Rectal smooth muscle tissue (tissue), 1 donor: ENCODE data around the gene PCDHGA8.

ENCODE experiments used
- H3K27ac ChIP-seq: one replicate; pipeline ENCODE4 v1.7.0; 2013; ENCODE audit warnings: low read depth, low read length, inconsistent platforms
- H3K27me3 ChIP-seq: one replicate; pipeline ENCODE4 v1.7.0; 2013; ENCODE audit warnings: low read length; ENCODE audit not compliant: control insufficient read depth, insufficient read depth
- H3K36me3 ChIP-seq: one replicate; pipeline ENCODE4 v1.7.0; 2013; ENCODE audit warnings: low read length; ENCODE audit not compliant: control insufficient read depth, insufficient read depth
- H3K4me1 ChIP-seq: one replicate; pipeline ENCODE4 v1.7.0; 2013; ENCODE audit warnings: low read length; ENCODE audit not compliant: control insufficient read depth, insufficient read depth
- H3K4me3 ChIP-seq: one replicate; pipeline ENCODE4 v1.7.0; 2013; ENCODE audit warnings: low read length
- H3K9ac ChIP-seq: one replicate; pipeline ENCODE4 v1.7.0; 2013; ENCODE audit warnings: low read length

PCDHGA8 gene

DNA sequence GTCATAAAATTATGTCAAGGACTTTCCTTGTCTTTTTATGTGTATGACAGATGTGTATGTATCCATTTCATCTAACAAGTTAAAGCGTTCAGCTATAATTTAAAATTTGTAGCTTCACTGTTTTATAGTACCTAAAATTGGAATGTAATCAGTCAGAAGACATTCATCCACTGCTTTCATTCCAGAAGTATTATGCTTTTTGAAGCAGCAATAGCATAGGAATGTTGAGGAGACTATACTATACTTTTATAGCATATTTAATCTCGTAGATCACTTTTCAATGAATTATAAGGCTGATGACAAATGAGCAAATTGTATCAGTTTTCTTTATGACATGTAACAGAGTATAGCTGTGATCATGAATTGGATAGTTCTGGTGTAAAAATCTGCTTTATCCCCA lies 44.8 kb downstream of the PCDHGA8 start:
- H3K9ac ChIP-seq, result no peak overlapping the region
- H3K27me3 ChIP-seq, result no peaks in the 10 kb centered on the region
- H3K27ac ChIP-seq, result no peak overlapping the region
- H3K4me1 ChIP-seq, result no peaks in the 10 kb centered on the region
- H3K4me3 ChIP-seq, result no peak overlapping the region
- no peaks in the 10 kb centered on the region for H3K36me3 ChIP-seq

DNA sequence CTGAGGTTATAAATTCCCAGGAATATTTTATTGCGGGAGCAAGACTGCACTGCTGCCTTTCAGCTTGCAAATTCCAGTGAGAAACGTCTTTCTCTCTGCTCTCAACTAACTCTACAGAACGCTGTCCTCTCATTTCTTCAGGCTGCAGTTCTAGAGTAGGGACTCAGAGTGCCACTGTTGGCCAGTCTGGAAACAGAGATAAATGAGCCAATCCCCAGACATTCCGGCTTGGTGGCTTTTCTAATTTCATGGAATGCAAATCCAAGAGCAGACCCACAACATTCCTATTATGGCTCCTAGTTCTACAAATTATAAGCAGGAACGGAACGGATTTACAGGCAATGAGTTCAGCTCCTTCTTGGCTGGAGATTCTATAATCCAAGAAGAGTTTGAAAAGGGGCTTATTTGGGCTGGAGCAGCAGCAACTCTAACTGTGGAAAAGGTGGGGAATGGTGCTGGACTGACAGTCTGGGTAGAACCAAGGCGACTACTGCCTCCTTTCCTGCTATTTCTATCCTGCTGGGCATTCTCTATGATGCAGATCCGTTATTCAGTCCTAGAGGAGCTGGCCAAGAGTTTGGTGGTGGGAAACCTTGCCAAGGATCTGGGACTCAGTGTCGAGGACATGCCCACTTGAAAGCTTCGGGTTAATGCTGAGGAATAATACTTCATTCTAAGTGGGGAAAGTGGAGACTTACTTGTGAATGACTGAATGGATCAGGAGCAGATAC lies 47.1 kb downstream of the PCDHGA8 start:
- Histone ChIP-seq H3K4me3 (no peak overlapping the region), H3K4me1 (no peaks in the 10 kb centered on the region), H3K9ac (no peak overlapping the region), H3K36me3 (no peaks in the 10 kb centered on the region), H3K27me3 (no peaks in the 10 kb centered on the region), H3K27ac (no peak overlapping the region)

DNA sequence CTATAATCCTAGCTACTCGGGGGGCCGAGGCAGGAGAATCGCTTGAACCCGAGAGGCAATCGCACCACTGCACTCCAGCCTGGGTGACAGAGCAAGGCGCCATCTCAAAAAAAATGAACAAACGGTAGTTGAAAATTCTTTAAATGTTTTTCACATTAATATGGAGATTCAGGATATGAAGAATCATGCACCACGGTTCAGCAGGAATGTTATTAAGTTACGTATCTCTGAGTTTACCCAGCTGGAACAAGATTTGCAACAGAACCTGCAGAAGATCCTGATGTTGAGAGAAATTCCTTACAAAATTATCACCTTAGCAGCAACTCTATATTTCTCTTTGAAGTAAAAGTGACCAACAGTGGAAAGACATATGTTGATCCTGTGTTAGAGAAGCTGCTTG lies 47.9 kb downstream of the PCDHGA8 start:
- no peak overlapping the region for H3K27ac ChIP-seq
- no peaks in the 10 kb centered on the region for H3K4me1 ChIP-seq
- no peak overlapping the region for H3K9ac ChIP-seq
- H3K4me3 ChIP-seq, result no peak overlapping the region
- H3K27me3 ChIP-seq, result no peaks in the 10 kb centered on the region
- H3K36me3 ChIP-seq, result no peaks in the 10 kb centered on the region

DNA sequence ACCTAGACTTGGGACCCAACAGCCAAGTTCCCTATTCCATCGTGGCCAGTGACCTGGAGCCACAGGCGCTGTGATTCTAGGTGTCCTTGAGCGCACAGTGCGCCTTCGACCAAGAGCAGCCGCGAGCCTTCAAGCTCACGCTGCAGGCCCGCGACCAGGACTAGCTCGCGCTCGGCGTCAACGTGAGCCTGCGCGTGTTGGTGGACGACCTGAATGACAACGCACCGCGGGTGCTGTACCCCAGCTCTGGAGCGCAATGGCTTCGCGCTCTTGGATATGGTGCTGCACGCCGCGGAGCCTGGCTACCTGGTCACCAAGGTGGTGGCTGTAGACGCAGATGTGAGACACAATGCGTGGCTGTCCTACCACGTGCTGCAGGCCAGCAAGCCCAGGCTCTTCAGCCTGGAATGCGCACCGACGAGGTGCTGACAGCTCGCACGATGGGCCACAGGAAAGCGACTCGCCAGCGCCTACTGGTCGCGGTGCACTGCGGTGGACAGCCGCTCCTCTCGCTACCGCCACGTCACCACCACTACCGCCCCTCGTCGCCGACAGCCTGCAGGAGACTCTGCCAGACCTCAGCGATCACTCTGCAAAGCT lies 49.2 kb downstream of the PCDHGA8 start:
- H3K4me3 ChIP-seq, result no peak overlapping the region
- H3K9ac ChIP-seq, result no peak overlapping the region
- H3K27ac ChIP-seq, result no peak overlapping the region
- H3K36me3 ChIP-seq, result no peaks in the 10 kb centered on the region
- no peaks in the 10 kb centered on the region for H3K4me1 ChIP-seq
- no peaks in the 10 kb centered on the region for H3K27me3 ChIP-seq
